WI38 (cell line): ENCODE results near the gene ASXL1.
A peak's percentile ranks its signal among the peaks of the same experiment; 100 is the strongest.

Experiments used
- H3K4me3 ChIP-seq: 2 replicates; pipeline ENCODE4 v1.5.1; 2011; ENCODE audit warnings: low read depth, mild to moderate bottlenecking, control low read depth, low read length
- TF ChIP-seq, protein P1 (sequence below): IDR thresholded peaks from 2 replicates; pipeline ENCODE4 v1.5.1; 2012; ENCODE audit warnings: low read depth, mild to moderate bottlenecking, control low read depth, low read length

The ASXL1 gene

DNA sequence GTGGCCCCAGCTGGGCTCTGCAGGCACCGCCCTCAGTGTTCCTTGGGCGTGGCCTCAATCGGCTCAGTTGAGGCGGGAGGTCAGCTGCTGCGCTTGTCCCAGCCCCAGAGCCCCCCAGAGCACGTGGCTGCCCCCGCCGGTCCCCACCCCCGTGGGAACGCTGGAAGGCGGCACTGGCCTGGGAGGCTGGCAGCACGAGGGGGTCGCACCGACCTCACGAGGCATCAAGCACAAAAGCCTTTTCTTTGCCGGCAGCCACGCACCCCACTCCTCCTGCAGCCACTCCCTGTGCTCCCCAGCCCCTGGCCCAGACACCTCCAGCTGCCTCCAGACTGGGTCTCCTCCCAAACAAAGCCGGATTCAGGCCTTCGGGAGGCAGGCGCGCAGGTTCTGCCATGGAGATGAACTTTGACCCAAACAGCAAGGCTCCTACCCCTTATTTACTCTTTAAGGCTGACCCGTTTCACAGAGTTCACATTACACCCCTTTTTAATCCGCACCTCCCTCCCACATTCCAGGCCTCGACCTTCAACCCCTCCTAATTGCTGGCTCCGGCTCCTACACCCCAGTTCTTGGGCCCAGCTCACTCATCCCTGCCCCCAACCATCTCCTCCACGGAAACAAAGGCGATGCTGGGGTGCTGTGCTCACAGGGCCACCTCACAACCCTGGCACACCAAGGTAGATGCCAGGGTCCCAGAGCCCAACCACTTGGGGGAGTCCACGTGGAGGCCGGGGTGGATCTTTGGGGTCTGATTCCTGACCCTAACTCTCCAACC, 115.3 kb downstream of the ASXL1 start:
- TF ChIP-seq, protein P1, sequence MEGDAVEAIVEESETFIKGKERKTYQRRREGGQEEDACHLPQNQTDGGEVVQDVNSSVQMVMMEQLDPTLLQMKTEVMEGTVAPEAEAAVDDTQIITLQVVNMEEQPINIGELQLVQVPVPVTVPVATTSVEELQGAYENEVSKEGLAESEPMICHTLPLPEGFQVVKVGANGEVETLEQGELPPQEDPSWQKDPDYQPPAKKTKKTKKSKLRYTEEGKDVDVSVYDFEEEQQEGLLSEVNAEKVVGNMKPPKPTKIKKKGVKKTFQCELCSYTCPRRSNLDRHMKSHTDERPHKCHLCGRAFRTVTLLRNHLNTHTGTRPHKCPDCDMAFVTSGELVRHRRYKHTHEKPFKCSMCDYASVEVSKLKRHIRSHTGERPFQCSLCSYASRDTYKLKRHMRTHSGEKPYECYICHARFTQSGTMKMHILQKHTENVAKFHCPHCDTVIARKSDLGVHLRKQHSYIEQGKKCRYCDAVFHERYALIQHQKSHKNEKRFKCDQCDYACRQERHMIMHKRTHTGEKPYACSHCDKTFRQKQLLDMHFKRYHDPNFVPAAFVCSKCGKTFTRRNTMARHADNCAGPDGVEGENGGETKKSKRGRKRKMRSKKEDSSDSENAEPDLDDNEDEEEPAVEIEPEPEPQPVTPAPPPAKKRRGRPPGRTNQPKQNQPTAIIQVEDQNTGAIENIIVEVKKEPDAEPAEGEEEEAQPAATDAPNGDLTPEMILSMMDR = no peak
- H3K4me3 ChIP-seq = peak overlapping the region; percentile 56

DNA sequence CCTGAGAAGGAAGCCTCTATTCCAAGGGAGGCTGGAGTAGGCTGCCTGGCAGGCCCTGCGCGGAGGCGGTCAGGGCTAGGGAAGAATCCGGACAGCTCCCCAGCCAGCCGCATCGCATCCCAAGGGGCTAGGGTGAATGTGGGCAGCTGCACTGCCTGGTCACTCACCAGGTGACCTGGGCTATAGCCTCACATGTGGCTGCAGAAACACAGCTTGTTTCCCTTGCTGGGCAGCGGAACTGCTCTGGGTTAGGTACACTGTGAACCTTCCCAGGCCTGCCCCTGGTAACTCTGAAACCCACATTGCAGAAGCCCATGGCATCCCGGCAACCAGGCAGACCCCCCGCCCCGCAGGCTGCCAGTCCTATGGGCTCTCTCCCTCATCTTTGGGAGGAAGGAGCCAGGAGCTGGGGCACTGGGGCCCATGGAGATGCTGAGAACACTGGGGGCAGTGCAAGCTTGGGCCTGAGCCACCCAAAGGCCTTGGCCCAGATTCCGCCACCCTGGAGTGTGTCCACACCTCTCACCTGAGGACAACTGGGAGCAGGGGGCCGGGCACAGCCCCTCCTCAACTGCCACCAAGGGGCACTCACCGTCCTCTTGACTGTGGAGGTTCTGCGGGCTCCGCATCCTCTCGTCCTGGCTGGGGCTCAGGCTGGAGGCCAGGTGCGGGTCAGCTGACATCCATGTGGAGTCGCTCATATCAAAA, 116.0 kb downstream of the ASXL1 start:
- TF ChIP-seq, protein P1 = no peak
- peak overlapping the region; percentile 56 for H3K4me3 ChIP-seq

DNA sequence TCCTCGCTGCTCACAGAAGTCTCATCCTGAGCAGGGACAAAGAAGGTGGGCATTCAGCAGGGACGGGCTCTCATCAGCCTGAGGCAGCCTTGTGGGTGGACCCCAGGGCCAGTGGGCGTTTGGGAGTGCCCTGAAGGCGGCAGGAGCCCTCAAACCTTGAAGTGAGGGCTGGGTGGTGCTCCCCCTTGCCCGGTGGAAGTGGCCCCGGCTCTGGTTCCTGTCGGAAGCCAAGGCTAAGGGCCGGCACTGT, 116.5 kb downstream of the ASXL1 start:
- peak overlapping the region; percentile 56 for H3K4me3 ChIP-seq
- TF ChIP-seq, protein P1 = no peak

DNA sequence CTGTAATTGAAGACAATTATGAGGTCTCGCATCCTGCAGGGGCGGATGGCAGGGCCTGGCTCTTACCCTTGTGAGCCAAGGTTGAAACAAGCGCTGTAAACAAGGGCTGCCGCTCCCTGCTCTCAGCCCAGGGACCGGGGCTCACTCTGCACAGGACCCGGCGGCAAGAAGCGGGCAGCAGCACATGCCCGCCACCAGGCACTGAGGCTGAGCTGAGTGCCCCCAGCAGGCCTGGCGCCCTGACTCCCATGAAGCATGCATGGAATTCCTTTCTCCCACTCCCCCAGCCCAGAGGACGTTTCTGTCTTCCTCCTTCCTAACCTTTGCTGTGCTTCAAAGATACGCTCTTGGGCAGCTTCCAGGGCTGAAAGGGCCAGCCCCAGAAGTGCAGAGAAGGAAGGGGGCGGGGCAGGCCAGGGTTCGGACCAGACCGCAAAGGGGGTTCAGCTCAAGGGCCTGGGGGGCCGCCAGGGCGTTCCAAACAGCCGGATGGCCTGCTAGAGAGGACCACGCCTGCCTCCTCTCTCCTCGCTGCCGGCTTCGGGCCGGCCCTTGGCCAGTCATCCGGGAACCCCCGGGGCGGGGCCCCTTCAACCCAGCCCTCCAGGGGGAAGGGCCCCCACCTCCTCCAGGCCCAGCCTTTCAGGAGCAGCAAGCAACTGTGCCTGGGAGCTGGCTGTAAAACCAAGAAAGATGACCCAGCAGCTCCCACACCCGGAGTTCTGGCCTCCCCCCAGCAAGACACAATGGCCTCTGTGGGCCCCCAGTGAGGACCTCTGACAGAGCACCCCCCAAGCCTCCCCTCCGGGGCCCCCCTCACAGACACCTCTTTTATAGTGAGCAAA, 117.1 kb downstream of the ASXL1 start:
- TF ChIP-seq, protein P1 = no peak
- peak overlapping the region; percentile 56 for H3K4me3 ChIP-seq

DNA sequence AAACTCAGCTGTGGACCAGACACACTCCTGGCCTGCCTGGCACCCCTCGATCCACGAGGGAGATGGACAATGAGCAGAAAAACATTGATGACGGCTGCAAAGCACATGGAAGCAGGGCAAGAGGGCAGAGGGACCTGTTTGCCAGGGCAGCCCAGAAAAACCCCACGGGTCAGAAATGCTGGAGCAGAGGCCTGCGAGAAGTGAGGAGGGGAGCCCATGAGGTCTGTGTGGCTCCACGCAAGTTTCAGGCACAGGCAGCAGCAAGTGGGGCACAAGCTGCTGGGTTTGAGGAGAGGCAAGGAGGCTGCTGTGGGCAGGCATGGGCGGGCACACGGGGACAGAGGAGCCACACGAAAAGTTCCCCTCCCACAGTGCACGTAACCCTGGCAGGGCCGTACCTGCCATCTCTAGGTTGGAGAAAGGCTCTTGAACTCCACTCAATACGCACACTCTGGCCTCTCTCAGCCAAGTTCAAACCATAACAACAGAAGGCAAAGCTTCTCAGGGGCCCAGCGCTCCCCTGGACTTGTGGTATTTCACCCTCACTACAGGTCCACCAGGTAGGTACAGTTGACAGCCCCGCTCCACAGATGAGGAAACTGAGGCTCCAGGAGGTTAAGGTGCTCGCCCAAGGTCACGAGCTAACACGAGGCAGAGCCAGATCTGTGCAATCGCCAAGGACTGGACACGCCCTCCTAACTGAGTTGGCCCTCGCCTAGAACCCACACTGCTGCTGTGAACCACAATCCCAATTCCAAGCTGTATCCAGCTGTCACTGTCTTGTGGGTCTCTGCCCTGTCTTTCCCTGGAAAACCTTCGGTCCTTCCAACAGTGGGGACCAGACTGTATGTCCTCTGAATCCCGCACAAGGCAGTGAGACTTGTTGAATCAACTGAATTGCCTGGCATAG, 118.8 kb downstream of the ASXL1 start:
- TF ChIP-seq, protein P1 = no peak
- H3K4me3 ChIP-seq = no peak overlapping the region

DNA sequence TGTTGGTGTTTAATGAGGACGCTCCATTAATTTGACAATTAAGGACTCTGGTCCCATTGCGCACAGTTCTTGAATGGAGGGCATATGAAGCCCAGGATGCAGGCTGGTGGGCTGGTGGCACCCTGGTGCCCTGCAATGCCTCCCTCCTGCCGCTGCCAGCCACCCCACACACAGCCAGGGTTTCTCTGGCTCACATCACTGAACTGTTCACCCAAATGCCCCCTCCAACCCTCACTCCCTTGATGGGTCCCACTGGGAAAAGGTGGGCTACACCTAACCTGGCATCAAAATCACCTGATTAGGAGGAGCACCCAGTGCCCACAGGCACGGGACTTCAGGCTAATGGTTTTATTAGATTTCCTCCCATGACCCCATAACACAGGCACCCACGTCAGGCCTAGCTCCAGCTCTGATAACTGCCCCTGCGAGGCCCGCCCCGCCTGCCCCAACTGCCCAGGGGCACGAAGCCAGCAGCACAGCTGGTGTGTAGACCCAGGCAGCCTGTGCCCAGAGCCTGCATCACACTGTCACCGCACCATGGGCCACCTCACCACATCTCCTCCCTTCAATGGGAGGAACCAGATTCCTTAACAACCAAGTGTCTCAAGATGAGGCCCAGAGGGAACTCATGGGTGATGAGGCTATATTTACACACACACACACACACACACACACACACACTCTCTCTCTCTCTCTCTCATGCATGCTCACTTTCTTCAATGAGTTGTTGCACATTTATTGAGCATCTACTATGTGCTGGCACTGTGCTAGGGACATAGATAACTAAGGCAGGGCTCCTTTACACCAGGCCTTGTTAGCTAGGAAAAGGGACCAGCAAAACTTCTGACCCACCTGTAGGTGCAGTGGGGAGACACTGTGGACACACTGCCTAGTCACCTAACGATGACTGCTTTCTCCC, 119.7 kb downstream of the ASXL1 start:
- TF ChIP-seq, protein P1 = no peak
- no peak overlapping the region for H3K4me3 ChIP-seq
